ENCODE results near the gene MLH3.

The MLH3 gene

GRCh38 chr14:75091251-75091650, 40.0 kb upstream of the MLH3 start:
- no peak overlapping the region for H3K27ac ChIP-seq
- TF ChIP-seq, protein P1, sequence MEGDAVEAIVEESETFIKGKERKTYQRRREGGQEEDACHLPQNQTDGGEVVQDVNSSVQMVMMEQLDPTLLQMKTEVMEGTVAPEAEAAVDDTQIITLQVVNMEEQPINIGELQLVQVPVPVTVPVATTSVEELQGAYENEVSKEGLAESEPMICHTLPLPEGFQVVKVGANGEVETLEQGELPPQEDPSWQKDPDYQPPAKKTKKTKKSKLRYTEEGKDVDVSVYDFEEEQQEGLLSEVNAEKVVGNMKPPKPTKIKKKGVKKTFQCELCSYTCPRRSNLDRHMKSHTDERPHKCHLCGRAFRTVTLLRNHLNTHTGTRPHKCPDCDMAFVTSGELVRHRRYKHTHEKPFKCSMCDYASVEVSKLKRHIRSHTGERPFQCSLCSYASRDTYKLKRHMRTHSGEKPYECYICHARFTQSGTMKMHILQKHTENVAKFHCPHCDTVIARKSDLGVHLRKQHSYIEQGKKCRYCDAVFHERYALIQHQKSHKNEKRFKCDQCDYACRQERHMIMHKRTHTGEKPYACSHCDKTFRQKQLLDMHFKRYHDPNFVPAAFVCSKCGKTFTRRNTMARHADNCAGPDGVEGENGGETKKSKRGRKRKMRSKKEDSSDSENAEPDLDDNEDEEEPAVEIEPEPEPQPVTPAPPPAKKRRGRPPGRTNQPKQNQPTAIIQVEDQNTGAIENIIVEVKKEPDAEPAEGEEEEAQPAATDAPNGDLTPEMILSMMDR (IDR thresholded peaks at IDR 0.05): no peak
- no peak for DNase-seq (ENCODE audit: low spot score)
- no peak overlapping the region for H3K4me3 ChIP-seq

GRCh38 chr14:75090353-75090752, 39.1 kb upstream of the MLH3 start:
- TF ChIP-seq, protein P1 (IDR thresholded peaks at IDR 0.05): no peak
- H3K4me3 ChIP-seq: no peak overlapping the region
- H3K27ac ChIP-seq: no peak overlapping the region
- no peak for DNase-seq (ENCODE audit: low spot score)

DNA sequence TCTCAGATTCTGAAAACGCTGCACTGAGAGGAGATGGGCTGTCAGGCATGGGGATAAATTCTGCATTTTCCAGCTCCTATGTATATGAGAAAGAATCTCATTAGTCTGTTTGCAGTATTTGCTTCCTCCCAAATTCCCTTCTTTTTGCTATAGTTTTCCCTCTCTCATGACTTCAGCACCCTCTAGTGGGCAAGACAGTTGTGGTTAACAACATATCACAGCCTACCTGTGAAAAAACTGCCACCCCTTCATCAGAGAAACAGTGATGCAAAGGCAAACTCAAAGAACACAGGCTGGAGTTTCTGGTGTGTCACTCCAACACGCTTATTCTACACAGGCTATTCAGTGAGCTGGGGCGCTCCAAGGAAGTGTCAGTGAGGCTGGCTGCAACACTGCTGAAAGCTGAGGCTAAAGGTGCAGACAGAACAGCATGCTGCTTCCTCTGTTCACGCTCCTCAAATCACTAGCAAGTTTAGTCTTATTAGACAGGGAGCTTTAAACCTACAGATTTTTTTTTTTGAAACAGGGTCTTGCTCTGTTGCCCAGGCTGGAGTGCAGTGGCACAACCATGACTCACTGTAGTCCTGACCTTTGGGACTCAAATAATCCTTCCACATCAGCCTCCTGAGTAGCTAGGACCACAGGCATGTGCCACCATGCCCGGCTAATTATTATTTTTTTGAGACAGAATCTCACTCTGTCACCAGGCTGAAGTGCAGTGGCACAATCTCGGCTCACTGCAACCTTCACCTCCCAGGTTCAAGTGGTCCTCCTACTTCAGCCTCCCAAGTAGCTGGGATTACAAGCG, 37.5 kb upstream of the MLH3 start:
- TF ChIP-seq, protein P1 (IDR thresholded peaks at IDR 0.05): peak; percentile 63
- DNase-seq (ENCODE audit: low spot score): no peak
- Histone ChIP-seq H3K27ac (no peak overlapping the region), H3K4me3 (no peak overlapping the region)

GRCh38 chr14:75088153-75088552, 36.9 kb upstream of the MLH3 start:
- H3K4me3 ChIP-seq: no peak overlapping the region
- no peak overlapping the region for H3K27ac ChIP-seq
- TF ChIP-seq, protein P1 (IDR thresholded peaks at IDR 0.05): no peak

DNA sequence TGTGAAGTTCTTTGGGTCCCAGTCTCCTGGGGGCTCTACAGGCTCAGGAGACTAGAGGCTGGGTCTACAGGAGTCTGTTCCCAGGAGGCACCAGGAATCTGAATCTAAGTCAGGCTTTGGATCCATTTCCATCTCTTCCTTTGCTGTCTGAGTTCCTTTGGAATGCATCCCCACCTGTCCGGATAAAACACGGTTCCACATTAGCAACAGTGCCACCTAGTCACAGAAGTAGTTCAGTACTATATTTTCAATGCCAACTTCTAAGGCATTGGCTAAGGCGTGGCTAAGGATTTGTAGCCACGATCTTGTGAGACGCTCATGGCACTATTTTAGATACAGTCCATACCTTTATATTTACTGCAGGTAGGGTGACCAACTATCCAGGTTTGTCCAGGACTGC, 33.2 kb upstream of the MLH3 start:
- no peak overlapping the region for H3K4me3 ChIP-seq
- no peak overlapping the region for H3K27ac ChIP-seq
- TF ChIP-seq, protein P1 (IDR thresholded peaks at IDR 0.05): no peak
- no peak for DNase-seq (ENCODE audit: low spot score)

More at GRCh38 chr14:75088153-75088552, 36.9 kb upstream of the MLH3 start:
- DNase-seq (ENCODE audit: low spot score): no peak

DNA sequence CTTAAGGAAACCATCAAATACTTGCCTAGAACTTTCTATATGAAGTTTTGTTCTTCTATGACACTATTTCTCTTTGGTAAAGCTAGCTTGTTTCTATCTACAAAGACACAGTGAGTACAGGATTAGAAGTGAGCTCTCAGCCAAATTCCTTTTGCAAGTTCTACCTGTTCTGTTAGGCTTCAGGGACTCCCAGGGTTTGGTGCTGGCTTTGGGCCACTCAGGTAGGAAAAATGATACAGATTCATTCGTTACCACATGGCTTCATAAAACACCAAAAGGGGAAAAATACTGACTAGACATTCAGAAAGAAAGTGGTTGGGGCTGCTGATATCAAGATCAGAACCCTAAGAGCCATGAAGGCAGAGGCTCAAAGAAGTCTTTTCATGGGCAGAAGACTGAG, 32.0 kb upstream of the MLH3 start:
- no peak for DNase-seq (ENCODE audit: low spot score)
- H3K27ac ChIP-seq: no peak overlapping the region
- H3K4me3 ChIP-seq: no peak overlapping the region
- TF ChIP-seq, protein P1 (IDR thresholded peaks at IDR 0.05): no peak

GRCh38 chr14:75081660-75082229, 30.5 kb upstream of the MLH3 start:
- no peak for DNase-seq (ENCODE audit: low spot score)
- no peak overlapping the region for H3K4me3 ChIP-seq
- no peak overlapping the region for H3K27ac ChIP-seq
- TF ChIP-seq, protein P1 (IDR thresholded peaks at IDR 0.05): no peak
